Loucy (cell line): Measurements from ENCODE around the gene CRAMP1.
"Not testable (repeated sequence)": the region's sequence is repeated elsewhere in the genome, so short reads cannot be mapped to it uniquely, and the experiment has no call there.

Experiments
- H2AFZ ChIP-seq: fragments of 200-600 bp; sonication (generic); 2 replicates; pipeline ENCODE4 v1.6.0; 2016; ENCODE audit warnings: antibody characterized with exemption, mild to moderate bottlenecking, low read length, moderate library complexity
- H3F3A ChIP-seq: fragments of 200-600 bp; 2 replicates; pipeline ENCODE4 v1.6.0; 2016; ENCODE audit warnings: antibody characterized with exemption, low read depth, mild to moderate bottlenecking
- H3K27me3 ChIP-seq: fragments of 200-600 bp; sonication (generic); 2 replicates; pipeline ENCODE4 v1.6.1; 2014; ENCODE audit warnings: low read length, mild to moderate bottlenecking; ENCODE audit not compliant: insufficient read depth, poor library complexity, severe bottlenecking
- H3K36me3 ChIP-seq: fragments of 200-600 bp; sonication (generic); 2 replicates; pipeline ENCODE4 v1.6.1; 2016; ENCODE audit warnings: low read length; ENCODE audit not compliant: insufficient read depth
- H3K4me1 ChIP-seq: fragments of 200-600 bp; sonication (generic); 2 replicates; pipeline ENCODE4 v1.5.1; 2014; ENCODE audit warnings: low read length, mild to moderate bottlenecking; ENCODE audit not compliant: insufficient read depth, poor library complexity, severe bottlenecking
- H3K4me2 ChIP-seq: fragments of 200-600 bp; sonication (generic); 2 replicates; pipeline ENCODE4 v1.6.0; 2014; ENCODE audit warnings: antibody characterized with exemption, low read length, low read depth, mild to moderate bottlenecking; ENCODE audit not compliant: poor library complexity, severe bottlenecking
- H3K4me3 ChIP-seq: fragments of 200-600 bp; sonication (generic); 2 replicates; pipeline ENCODE4 v1.5.1; 2014; ENCODE audit warnings: low read length, mild to moderate bottlenecking, mixed read lengths; ENCODE audit not compliant: poor library complexity, severe bottlenecking
- H3K79me2 ChIP-seq: fragments of 200-600 bp; sonication (generic); 2 replicates; pipeline ENCODE4 v1.6.1; 2014; ENCODE audit warnings: low read length; ENCODE audit not compliant: insufficient read depth
- H3K9ac ChIP-seq: fragments of 200-600 bp; sonication (generic); 2 replicates; pipeline ENCODE4 v1.6.0; 2014; ENCODE audit warnings: mild to moderate bottlenecking, low read depth, low read length, moderate library complexity; ENCODE audit not compliant: poor library complexity, severe bottlenecking
- H3K9me2 ChIP-seq: fragments of 200-600 bp; sonication (generic); replicated peaks from 2 replicates; pipeline ENCODE4 v1.6.1; 2016; ENCODE audit warnings: low read depth, low read length, mixed read lengths
- H3K9me3 ChIP-seq: fragments of 200-600 bp; sonication (generic); 2 replicates; pipeline ENCODE4 v1.6.1; 2014; ENCODE audit warnings: mild to moderate bottlenecking, antibody characterized with exemption, low read length, low read depth; ENCODE audit not compliant: insufficient read depth
- H4K20me1 ChIP-seq: fragments of 200-600 bp; sonication (generic); 2 replicates; pipeline ENCODE4 v1.6.0; 2014; ENCODE audit warnings: antibody characterized with exemption, low read length, mild to moderate bottlenecking; ENCODE audit not compliant: insufficient read depth, poor library complexity, severe bottlenecking
- CTCF ChIP-seq: fragments of 200-600 bp; sonication (generic); conservative IDR thresholded peaks from 2 replicates; pipeline ENCODE4 v1.5.1; 2014; ENCODE audit warnings: mild to moderate bottlenecking, antibody characterized with exemption, low read length
- EZH2phosphoT487 ChIP-seq: fragments of 200-600 bp; IDR thresholded peaks from 2 replicates; pipeline ENCODE4 v1.6.1; 2018; ENCODE audit warnings: antibody characterized with exemption, mild to moderate bottlenecking, moderate library complexity, borderline replicate concordance

CRAMP1 gene

GRCh38 chr16:1713933-1714332, 101.8 kb downstream of the CRAMP1 start:
- Histone ChIP-seq H4K20me1 (peaks cover 1% of the 10 kb centered on the region), H3K27me3 (no peaks in the 10 kb centered on the region), H3K9ac (no peak overlapping the region), H3K79me2 (peaks cover 13% of the 10 kb centered on the region; the same call in 1 of the 2 replicates), H3K9me3 (no peaks in the 10 kb centered on the region), H3K9me2 (no peaks in the 10 kb centered on the region), H2AFZ (no peak overlapping the region), H3K36me3 (no peaks in the 10 kb centered on the region), H3K4me2 (no peak overlapping the region), H3K4me1 (no peaks in the 10 kb centered on the region), H3F3A (no peaks in the 10 kb centered on the region), H3K4me3 (no peak overlapping the region)
- TF ChIP-seq EZH2phosphoT487 (no peak), CTCF (no peak)

GRCh38 chr16:1715220-1715619, 103.1 kb downstream of the CRAMP1 start:
- H3K9me2 ChIP-seq, result no peaks in the 10 kb centered on the region
- no peak overlapping the region for H2AFZ ChIP-seq
- no peak overlapping the region for H3K4me2 ChIP-seq
- H3K9me3 ChIP-seq, result no peaks in the 10 kb centered on the region
- peaks cover 4% of the 10 kb centered on the region; the same call in 1 of the 2 replicates for H3K79me2 ChIP-seq
- no peaks in the 10 kb centered on the region for H3K36me3 ChIP-seq
- H3F3A ChIP-seq, result no peaks in the 10 kb centered on the region
- TF ChIP-seq CTCF (no peak), EZH2phosphoT487 (no peak)
- H3K4me3 ChIP-seq, result no peak overlapping the region
- H3K4me1 ChIP-seq, result no peaks in the 10 kb centered on the region
- H3K27me3 ChIP-seq, result no peaks in the 10 kb centered on the region
- no peaks in the 10 kb centered on the region for H4K20me1 ChIP-seq
- no peak overlapping the region for H3K9ac ChIP-seq

GRCh38 chr16:1718236-1718635, 106.1 kb downstream of the CRAMP1 start:
- H3K4me1 ChIP-seq, H3F3A ChIP-seq, H3K9me2 ChIP-seq, H4K20me1 ChIP-seq, H2AFZ ChIP-seq, H3K4me2 ChIP-seq, H3K79me2 ChIP-seq, H3K9me3 ChIP-seq, H3K4me3 ChIP-seq, H3K9ac ChIP-seq, H3K27me3 ChIP-seq, H3K36me3 ChIP-seq: not testable (repeated sequence)

- not testable (repeated sequence) for H3K79me2 ChIP-seq, H3F3A ChIP-seq, H3K9me3 ChIP-seq, H4K20me1 ChIP-seq, H3K9me2 ChIP-seq, H3K4me2 ChIP-seq, H3K27me3 ChIP-seq, H3K4me1 ChIP-seq, H3K4me3 ChIP-seq, H3K9ac ChIP-seq, H2AFZ ChIP-seq, H3K36me3 ChIP-seq
Observed at GRCh38 chr16:1719559-1720229, 107.5 kb downstream of the CRAMP1 start.
